Stimulated activated naive CD4-positive, alpha-beta T cell treated with Interleukin-2 at 50 U/mL for 16 hours (primary cell): ENCODE measurements around the gene PHF3.
"Not testable (repeated sequence)": the region's sequence is repeated elsewhere in the genome, so short reads cannot be mapped to it uniquely, and the experiment has no call there.

Experiments
- DNase-seq: peaks from one replicate; lab custom pipeline; 2025; lab: John Stamatoyannopoulos, UW

PHF3 gene

GRCh38 chr6:63706630-63707029 is 71.0 kb downstream of the PHF3 start:
- no peak for DNase-seq

GRCh38 chr6:63708631-63709030 is 73.0 kb downstream of the PHF3 start:
- DNase-seq, result no peak

GRCh38 chr6:63709148-63709547 is 73.5 kb downstream of the PHF3 start:
- no peak for DNase-seq

DNA sequence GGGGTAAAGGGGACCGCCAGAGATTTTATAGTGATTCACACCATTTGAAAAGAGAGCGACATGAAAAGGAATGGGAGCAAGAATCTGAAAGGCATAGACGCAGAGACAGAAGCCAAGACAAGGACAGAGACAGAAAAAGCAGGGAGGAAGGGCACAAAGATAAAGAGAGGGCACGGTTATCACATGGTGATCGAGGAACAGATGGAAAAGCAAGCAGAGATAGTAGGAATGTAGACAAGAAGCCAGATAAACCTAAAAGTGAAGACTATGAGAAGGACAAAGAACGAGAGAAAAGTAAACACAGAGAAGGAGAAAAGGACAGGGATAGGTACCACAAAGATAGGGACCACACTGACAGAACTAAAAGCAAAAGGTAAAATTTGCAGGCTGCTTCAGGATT is 77.7 kb downstream of the PHF3 start:
- no peak for DNase-seq

DNA sequence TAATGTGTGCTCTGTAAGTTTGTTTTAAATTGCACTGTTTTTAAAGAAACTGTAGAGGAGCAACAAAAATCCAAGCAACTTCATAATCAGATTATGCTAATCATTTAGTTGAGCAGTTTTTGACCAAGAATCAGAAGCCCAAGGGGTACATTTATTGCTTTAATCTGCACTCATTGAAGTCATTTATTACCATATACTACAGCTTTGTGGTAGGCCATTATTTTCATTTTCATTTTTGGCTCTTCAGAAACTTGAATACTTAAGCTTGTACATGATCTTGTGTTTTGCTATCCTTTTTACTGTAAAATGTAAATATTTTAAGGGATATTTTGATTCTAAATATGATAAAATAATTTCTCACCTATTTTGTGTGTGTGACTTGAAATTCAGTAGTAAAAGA is 78.5 kb downstream of the PHF3 start:
- DNase-seq, result no peak

GRCh38 chr6:63716169-63716568 is 80.6 kb downstream of the PHF3 start:
- no peak for DNase-seq

DNA sequence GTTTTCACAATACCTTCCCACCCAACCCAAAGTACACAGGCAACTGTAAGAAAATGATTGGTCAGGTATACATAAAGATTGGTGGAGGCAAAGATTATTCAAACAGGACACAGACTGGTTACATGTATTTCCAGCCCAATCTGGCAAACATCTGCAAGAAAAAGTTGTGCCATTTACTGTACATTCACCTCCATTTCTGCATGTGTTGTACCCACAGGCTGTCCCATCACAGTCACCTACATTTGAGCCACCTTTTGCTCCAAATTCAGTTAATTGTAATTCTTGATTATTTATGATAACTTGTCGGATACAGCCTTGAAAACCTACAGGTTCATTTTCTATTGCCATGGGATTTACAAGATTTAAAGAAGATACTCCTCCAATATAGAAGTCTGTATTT is 85.6 kb downstream of the PHF3 start:
- DNase-seq, result no peak

- no peak for DNase-seq
These were observed 89.1 kb downstream of the PHF3 start for GRCh38 chr6:63724721-63725120.

DNA sequence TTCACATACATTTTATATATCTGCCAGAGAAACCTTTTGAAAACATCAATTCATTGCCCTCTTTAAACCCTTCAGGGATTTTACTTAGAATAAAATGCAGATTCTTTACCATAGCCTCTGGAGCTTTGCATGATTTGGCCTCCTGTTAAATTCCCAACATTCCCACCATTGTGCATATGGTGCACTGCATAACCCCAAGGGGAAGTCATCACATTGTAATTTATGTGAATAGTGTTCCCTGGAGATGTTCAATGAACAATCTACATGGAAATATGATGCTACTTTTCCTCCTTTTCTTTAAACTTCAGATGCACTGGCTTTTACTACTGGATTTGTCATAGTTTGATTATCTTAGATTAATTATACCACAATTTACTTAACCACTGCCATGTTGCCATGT is 94.7 kb downstream of the PHF3 start:
- no peak for DNase-seq

GRCh38 chr6:63731930-63732329 is 96.3 kb downstream of the PHF3 start:
- no peak for DNase-seq

GRCh38 chr6:63732336-63732735 is 96.7 kb downstream of the PHF3 start:
- DNase-seq, result no peak

- no peak for DNase-seq
These were observed 99.3 kb downstream of the PHF3 start for GRCh38 chr6:63734923-63735322.

GRCh38 chr6:63738190-63738589 is 102.6 kb downstream of the PHF3 start:
- not testable (repeated sequence) for DNase-seq

DNA sequence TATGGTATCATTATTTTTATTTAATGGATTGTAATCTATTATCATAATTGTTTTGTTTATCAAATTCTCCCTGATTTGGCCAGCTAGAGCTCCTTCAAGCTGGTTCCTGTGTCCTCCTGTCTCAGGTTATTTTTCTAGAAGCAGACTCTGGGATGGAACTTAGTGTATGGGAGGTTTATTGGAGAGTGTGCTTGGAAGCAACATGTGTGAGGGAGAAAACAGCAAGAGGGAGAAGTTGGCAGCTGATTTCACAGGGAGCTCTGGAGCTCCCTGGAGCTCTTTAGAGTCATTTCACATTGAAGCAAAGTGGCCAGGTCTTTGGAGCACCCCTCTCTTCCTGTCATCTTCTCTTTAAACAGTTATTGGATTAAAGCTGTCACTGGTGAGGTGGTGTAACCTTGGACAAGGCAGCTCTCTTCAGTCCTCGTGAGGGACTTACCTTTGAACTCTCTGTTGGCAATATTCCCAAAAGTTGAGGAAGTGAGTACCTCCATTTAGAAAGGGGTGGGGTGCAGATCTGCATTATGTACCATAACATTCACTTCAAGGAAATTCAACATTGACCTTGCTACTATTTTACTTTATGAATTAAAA is 103.6 kb downstream of the PHF3 start:
- DNase-seq, result no peak

GRCh38 chr6:63740709-63741108 is 105.1 kb downstream of the PHF3 start:
- DNase-seq, result no peak

DNA sequence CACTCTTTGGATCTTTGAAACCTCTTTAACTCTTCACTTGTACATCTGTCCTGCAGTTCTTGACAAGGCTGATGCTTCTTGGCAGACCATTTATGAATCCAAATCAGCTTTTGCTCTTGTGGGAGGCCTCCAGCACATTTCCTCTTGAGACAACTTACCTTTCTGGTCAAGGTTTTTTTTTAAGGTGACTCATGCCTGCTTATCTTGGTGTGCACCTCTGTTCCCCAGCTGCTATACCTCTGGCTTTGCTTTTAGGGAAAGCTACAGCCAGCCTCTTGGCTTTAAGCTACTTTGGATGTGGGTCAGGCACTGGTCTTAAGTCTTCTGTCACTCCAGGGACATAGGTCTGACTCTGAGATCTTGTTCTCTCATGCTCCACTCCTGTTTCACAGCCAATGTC is 106.5 kb downstream of the PHF3 start:
- no peak for DNase-seq

DNA sequence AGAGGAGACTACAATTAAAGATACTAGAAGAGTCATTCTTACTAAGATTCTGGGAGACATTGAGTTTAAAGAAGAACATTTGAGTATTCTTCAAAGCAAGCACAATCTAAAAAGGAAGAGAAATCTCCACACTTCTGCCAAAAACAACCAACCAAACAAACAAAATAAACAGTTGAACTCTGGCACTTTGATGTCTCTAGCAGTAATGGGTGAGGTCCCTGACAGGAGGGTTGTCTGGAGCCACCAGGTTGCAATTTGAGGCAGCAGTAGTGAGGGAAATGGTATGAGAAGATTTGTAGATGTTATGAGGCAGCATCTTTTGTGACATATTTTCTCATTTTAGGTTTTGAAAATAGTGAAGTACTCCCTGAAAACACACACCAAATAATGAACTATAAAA is 108.1 kb downstream of the PHF3 start:
- DNase-seq, result no peak

DNA sequence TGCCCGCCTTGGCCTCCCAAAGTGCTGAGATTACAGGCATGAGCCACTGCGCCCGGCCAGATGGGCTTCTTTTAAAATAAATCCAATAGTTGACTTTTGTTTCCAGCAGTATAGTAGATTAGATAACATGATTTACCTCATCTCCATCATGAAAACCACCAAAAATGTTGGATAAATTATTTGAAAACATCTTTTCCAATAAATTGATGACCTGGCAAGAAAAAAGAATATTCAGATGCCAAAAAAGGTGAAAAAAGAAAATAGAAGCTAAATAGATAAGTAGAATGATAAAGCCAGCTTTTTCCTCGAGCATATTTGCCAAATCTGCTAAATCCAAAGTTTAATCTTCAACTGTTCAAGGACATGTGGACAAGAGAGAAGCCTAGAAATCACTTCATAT is 109.2 kb downstream of the PHF3 start:
- DNase-seq, result no peak

DNA sequence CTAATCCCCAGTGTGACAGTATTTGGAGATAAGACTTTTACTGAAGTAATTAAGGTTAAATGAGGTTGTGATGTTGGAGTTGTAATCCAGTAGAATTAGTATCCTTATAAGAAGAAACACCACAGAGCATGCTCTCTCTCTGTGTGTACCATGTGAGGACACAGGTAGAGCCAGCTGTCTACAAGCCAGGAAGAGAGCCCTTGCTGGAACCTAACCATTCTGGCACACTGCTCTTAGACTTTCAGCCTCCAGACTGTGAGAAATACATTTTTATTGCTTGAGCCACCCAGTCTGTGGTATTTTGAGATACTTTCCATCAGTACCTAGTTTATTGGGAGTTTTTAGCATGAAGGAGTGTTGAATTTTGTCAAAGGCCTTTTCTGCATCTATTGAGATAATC is 110.2 kb downstream of the PHF3 start:
- no peak for DNase-seq

DNA sequence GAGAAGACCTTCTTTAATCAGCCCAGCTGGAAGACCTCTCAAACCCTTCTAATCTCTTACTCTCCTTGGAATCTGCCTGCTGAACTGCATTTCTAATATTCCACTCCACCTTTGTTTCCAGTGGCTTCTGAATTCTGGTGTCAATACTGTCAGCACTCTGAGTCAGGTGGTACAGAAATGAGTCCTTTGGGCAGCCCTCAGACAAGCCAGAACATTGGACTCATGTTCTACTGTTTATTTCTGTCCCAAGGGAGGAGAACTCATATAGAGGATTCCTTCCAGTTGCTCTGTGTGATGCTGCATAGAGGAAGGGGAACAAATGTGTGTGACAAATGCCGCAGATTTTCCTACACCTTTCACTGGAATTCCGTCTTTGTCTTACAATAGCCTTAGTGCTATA is 114.8 kb downstream of the PHF3 start:
- no peak for DNase-seq

DNA sequence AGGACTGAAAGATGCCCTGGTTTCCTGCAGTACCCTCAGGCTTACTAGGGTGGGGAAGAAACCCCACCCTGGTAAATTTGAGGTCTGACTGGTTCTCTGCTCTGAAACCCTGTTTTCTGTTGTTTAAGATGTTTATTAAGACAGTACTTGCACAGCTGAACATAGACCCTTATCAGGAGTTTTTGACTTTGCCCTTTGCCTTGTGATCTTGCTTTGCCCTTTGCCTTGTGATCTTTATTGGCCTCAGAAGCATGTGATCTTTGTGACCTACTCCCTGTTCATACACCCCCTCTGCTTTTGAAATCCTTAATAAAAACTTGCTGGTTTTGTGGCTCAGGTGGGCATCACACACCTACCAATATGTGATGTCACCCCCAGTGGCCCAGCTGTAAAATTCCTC is 121.7 kb downstream of the PHF3 start:
- not testable (repeated sequence) for DNase-seq

DNA sequence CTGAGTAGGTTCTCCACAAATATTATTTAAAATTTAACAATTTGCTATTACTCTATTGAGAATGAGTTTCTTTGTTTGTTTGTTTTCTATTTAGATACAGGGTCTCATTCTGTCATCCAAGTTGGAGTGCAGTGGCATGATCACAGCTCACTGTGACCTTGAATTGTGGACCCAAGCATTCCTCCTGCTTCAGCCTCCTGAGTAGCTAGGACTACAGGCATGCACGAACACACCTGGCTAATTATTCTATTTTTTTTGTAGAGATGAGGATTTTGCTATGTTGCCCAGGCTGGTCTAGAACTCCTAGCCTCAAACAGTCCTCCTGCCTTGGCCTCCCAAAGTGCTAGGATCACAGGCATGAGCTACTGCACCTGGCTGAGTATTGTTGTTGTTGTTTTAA is 122.2 kb downstream of the PHF3 start:
- DNase-seq, result no peak

- no peak for DNase-seq
These were observed 124.1 kb downstream of the PHF3 start for GRCh38 chr6:63759605-63760105.

DNA sequence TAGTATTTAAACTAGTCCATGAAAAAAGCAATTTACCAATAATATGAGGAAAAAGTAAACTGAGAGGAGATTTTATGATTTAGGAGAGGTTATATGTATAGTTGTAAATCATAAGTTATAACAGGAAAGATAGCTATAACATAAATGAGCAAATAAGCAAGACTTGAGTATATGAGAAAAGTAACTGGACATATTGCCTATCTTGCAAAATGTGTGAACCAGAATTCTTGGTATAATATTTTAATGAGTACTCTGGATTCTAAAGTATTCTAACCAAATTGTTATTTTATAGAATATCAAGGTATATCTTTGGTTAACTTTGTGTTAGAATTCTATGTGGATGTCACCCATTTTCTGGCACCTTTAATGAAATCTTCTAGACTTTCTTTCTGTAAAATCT is 124.6 kb downstream of the PHF3 start:
- DNase-seq, result no peak
